Middle frontal gyrus (tissue), 1 donor: ENCODE results near the gene CACNA1I.

Source experiments
- DNase-seq: peaks from one replicate; pipeline ENCODE4 v3.0.0-alpha.2; 2015; ENCODE audit warnings: low spot score; ENCODE audit errors: extremely low spot score

The CACNA1I gene

DNA sequence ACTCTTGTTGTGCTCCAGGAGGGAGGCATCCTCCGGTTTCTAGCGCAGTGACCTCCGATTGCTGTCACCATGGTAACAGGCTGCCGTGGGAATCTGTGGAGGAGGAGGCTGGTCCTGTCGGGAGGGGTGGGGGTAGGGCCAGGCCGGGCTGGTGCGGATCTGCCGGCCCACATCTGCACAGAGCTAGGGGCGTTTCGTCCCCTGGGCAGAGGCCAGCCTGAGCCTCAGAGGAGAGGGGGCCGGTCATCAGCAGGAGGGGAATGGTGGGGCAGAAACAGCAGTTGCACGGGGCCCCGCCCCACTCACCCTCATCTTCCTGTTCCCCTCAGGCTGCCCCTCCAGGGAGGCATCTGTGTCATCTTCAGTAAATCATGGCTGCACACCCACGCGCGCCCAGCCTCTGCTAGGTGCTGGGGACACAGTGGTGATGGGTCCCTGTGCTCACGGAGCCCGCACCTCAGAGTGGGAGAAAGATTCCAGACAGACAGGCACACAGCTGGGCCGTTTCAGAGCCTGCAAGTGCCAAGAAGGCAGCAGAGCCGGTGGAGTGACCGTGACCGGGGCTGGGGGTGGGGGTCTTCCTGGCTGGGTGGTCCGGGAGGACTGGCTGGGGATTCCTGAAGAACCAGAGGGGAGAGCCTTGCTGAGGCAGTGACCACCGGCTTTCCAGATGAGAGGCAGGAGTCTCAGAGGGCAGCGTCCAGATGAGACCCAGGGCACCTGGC lies 120.5 kb downstream of the CACNA1I start:
- DNase-seq: no peak

GRCh38 chr22:39693943-39694500 lies 123.5 kb downstream of the CACNA1I start:
- DNase-seq: no peak

DNA sequence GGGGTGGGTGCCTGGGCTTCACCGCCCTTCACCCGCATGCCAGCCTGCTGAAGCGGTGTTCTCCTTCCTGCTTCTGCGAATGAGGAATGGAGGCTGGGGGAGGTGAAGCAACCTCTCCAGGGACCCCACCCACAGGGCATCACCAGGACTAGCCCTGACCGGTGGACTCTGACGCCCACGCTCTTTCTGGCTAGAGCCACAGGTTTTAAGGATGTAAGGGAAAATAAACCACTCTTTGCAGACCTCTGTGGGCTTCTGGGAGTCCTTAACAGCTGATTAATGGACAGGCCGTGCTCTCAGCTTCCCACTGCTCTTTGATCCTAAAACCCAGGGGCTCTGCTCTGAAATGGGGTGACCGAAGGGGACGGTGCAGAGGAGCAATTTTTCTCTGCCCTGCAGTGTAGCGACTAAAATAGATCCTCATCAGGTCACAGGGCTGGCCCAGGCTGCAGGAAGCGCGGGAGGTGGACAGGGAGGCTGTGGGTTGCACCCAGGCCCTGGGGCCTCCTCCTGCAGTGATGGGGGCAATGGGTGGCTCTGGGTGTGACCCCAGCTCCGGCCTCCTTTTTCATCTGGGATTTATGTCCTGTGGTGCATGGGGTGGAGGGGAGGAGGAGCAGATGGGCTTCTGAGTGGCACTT lies 127.4 kb downstream of the CACNA1I start:
- no peak for DNase-seq

GRCh38 chr22:39699631-39700360 lies 129.2 kb downstream of the CACNA1I start:
- no peak for DNase-seq

DNA sequence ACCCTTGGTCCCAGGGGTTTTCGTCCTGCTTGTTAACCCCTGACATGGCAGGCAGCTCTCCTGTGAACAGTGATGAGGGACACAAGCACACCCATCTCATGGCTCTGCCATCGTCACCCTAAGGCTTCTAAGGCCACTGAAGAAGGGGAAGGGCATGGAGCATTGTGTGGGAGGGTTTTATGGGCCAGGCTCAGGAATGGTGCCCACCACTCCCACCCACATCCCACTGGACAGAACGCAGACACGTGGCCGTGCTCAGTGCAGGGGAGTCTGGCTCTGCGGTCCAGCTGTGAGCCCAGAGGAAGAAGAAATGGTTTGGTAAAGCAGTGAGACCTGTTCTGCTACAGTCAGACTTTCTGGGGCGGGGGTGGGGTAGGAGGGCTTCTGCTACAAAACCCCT lies 130.0 kb downstream of the CACNA1I start:
- no peak for DNase-seq

DNA sequence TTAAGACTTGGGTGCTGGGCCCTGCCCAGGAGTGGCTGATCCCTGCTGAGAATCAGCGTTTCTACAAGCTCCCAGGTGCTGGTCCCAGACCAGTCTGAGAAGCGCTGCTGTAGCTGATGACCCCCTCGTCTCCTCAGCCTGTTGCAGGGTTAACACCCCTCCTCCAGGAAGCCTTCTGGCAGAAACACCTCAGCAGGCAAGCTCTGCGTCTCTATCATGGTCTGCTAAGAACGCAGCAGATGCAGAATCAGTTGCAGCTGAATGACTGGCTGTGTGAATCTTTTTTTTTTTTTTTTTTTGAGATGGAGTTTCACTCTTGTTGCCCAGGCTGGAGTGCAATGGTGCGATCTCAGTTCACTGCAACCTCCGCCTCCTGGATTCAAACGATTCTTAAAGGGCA lies 132.5 kb downstream of the CACNA1I start:
- no peak for DNase-seq

DNA sequence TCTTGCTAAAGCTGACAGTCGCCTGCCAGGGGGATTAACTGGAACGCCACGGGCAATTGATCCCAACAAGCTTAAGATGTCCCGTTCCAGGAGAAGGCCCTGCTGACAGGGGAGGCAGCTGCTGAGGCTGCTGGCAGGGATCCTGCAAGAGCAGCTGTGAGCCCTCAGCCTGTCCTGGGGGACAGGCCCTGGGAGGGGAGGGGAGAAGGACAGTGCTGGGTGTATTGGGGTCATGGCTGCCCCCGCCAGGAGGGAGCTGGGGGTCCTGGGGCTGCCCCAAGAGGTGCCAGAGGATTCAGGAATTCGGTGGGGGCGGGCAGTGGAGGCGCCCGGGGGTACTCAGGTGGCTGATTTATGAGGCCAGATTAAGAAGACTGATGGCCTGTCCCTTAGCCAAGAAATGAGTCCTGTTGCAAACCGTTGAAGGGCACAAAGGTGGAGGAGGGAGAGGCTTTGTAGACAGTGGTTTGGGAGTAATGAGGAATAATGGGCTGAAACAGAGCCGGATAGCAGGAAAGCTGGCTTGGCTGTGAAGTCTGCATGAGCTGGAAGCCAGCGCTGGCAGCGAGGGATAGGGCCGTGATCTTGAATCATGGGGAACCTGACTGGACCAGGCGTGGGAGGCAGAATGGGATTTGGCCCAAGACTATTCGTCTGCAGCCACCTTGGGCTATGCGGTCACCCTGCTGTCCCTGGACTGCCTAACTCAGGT lies 133.5 kb downstream of the CACNA1I start:
- DNase-seq: no peak

- DNase-seq: no peak
Measured at GRCh38 chr22:39705386-39705785, 134.8 kb downstream of the CACNA1I start.

DNA sequence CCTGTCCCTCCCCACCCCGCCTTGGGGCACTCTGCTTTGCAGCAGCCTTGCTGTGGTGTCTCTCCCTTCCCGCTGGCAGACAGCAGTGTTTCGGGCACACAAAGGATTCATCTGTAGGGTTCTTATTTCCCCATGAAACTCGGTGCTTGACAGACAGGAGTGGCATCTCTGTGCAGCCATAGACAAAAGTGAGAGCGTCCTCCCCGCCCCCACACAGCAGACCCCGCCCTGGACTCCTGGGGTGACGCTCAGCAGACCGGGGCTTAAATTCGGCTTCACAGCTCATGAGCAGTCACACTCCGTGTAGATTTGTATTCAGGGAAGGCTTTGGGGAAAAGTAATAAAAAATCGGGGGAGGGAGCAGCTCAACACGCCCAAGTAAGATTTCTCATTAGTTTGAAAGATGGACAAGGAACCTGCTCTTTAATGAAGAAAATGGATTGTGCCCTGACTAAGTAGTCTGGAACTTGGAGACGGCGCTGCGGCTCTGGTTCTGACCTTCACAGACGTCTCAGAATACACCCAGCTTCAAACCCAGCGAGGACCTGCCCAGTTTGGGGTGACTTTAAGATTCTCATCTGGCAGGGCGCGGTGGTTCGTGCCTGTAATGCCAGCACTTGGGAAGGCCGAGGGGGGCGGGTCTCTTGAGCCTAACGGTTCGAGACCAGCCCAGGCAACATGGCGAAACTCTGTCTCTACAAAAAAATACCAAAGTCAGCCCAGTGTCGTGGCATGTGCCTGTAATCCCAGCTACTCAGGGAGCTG lies 136.0 kb downstream of the CACNA1I start:
- DNase-seq: no peak

DNA sequence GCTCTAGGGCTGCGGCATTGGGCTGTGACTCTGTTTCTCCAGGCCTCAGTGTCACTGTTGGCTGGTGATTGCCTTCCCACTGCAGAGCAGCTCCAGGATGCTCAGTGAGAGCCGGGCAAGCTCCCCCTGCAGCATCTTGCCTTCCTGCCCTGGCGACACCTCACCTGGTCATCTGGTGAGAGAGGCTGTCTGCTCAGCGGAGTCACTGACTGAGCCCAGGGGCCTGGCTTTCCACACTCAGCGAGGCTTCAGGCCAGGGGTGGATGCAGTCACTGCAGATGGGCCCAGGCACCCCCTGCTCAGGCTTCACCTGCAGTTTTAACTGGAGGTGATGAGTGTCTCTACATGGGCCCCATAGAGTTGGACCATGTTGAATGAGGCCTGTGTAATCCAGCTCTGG lies 136.8 kb downstream of the CACNA1I start:
- no peak for DNase-seq

DNA sequence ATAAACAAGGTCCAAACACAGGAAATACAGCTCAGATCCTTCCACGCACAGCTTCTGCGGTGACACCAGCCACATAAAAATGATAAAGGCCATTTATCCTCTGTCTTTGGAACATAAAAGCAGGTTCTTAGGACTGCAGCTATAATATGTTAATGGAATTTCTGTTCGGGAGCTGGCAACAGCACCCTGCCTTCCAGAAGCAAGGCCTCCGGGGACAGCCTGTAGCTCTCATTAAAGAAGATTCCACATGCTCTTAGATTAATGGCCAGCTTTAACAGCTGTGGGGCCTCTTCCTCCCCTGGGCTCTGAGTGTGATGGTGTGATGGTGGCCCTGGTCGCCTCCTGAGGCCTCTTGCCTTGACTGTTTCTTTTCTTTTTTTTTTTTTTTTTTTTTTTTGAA lies 137.3 kb downstream of the CACNA1I start:
- no peak for DNase-seq

DNA sequence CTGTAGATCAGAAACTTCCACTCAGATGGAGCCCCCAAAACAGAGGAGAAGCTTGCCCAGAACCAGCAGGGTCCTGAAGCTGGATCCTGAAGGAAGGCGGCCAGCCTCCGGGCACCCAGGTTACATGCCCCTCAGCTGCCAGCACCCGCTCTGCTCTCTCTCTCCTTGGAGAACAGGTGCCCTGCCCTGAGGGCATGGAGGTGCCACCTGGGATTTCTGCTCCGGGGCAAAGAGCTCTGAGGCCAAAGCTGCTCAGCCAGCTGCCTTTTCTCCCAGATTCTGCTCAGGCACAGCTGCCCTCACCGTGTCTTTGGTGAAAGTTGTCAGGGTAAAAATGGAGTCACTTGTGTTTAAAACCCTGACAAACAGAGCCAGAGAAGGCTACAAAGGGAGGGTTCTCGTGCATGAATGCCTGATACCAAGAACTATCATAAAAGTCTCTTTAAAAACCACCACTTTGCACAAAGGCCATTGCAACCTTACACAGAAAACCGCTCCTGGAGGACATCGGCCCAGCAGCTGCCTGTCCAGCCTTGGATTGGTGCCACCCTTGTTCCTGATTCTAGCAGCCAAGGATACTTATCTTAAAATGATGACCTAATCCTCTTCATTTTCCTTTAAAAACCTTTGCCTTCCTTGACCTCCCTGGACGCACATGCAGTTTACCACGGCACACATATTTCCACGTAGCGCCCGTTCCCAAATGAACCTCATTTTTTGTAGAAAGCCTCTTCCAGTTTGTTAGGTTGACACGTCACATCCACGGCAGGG lies 140.0 kb downstream of the CACNA1I start:
- DNase-seq: no peak

GRCh38 chr22:39712081-39712480 lies 141.5 kb downstream of the CACNA1I start:
- DNase-seq: no peak

- no peak for DNase-seq
Measured at GRCh38 chr22:39712751-39713525, 142.4 kb downstream of the CACNA1I start.

- DNase-seq: no peak
Measured at GRCh38 chr22:39713799-39714290, 143.3 kb downstream of the CACNA1I start.

GRCh38 chr22:39714321-39714720 lies 143.8 kb downstream of the CACNA1I start:
- no peak for DNase-seq

DNA sequence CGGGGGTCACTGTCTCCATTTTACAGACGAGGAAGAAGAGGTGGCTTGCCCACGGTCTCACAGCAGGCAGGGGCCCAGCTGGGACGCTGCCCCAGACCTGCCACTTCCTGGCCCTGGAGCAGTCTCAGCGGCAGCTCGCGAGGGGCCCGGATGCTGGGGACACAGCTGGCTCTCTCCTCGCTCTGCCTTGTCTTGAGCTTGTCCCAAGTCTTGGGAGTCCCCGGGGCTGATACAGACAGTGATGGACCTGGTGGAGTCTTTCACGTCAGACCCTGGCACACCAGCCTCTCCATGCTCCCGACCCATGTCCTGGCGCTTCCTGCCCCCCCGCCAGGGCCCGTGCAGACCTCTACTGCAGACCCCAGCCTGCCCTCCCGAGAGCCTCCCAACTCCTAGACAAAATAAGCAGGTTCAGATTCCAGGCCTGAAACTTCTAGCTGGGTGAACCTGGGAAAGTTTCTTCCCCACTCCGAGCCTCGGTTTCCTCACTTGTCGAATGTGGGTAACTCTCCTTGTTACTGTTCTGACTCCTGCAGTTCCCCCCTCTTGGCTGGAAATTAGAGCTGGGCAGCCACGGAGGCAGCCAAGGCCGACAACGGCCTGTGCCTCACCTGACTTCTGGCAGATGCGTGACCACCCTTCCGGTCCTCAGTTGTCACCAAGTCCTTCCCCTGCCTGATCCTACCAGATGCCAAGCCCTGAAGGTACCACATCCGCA lies 145.4 kb downstream of the CACNA1I start:
- DNase-seq: no peak

- DNase-seq: no peak
Measured at GRCh38 chr22:39716534-39716933, 146.0 kb downstream of the CACNA1I start.
